GM12878 (cell line): ENCODE results near the gene RETREG1. TPM values are rescaled to one million over a fixed set of nuclear protein-coding genes. Genes with fewer than 3 reads are reported as not detected.

Experiments
- EGR1 ChIP-seq, 2 experiments: IDR thresholded peaks; 1 replicate in 1 of 2; 2 replicates in 1 of 2; pipeline ENCODE4 v1.6.1; 2011 to 2012; ENCODE audit warnings: low read depth in 2 of 2, low read length in 2 of 2, borderline replicate concordance in 1 of 2, mild to moderate bottlenecking in 1 of 2, moderate library complexity in 1 of 2
- FOXM1 ChIP-seq: IDR thresholded peaks from 2 replicates; pipeline ENCODE4 v1.6.1; 2012; ENCODE audit warnings: low read depth, mild to moderate bottlenecking, inconsistent platforms, low read length, moderate library complexity
- MXI1 ChIP-seq: fragments of 150-350 bp; IDR thresholded peaks from 2 replicates; pipeline ENCODE4 v1.6.1; 2011; ENCODE audit warnings: low read depth, mild to moderate bottlenecking, inconsistent platforms, low read length, improper control_type of control experiment
- NFXL1 ChIP-seq: fragments of 450-650 bp; IDR thresholded peaks from 2 replicates; pipeline ENCODE4 v1.6.1; 2017; ENCODE audit warnings: antibody characterized with exemption, mild to moderate bottlenecking, borderline replicate concordance
- NFYB ChIP-seq: IDR thresholded peaks from 2 replicates; pipeline ENCODE4 v1.6.1; 2011; ENCODE audit warnings: low read depth, mild to moderate bottlenecking, low read length, improper control_type of control experiment, moderate library complexity; ENCODE audit not compliant: insufficient read depth
- PAX5 ChIP-seq: IDR thresholded peaks from 2 replicates; pipeline ENCODE4 v1.6.1; 2011; ENCODE audit warnings: low read depth, low read length, borderline replicate concordance
- POLR2AphosphoS5 ChIP-seq: IDR thresholded peaks from 2 replicates; pipeline ENCODE4 v1.6.1; 2011; ENCODE audit warnings: mild to moderate bottlenecking, low read length, inconsistent platforms
- SREBF1 ChIP-seq: IDR thresholded peaks from 2 replicates; pipeline ENCODE4 v1.6.1; 2012; ENCODE audit warnings: mild to moderate bottlenecking, low read length
- STAT1 ChIP-seq: fragments of 450-650 bp; conservative IDR thresholded peaks from 2 replicates; pipeline ENCODE4 v1.6.1; 2014; ENCODE audit warnings: antibody characterized with exemption, mild to moderate bottlenecking
- SUPT20H ChIP-seq: IDR thresholded peaks from 2 replicates; pipeline ENCODE4 v1.6.1; 2011; ENCODE audit warnings: low read depth, mild to moderate bottlenecking, low read length, moderate library complexity, borderline replicate concordance; ENCODE audit not compliant: control insufficient read depth
- SUZ12 ChIP-seq: fragments of 200-600 bp; sonication (generic); IDR thresholded peaks from one replicate; pipeline ENCODE4 v1.6.1; 2018; ENCODE audit warnings: antibody characterized with exemption, mild to moderate bottlenecking; ENCODE audit not compliant: unreplicated experiment
- polyA plus RNA-seq, 11 experiments: library from polyadenylated mRNA; depleted of rRNA in 4 of 11; unstranded in 6 of 11; stranded (reverse) in 5 of 11; fragments of >200 nt; fragmentation: Nextera tagmentation in 4 of 11; fragmentation: Illumina TruSeq in 1 of 11; extraction: Ambion mirVana in 4 of 11; extraction: Trizol in 1 of 11; gene quantifications; 1 replicate in 1 of 11; 2 replicates in 10 of 11; pipeline versions ENCODE4 v1.2.1 to v1.2.3, GENCODE V29; 2011 to 2016; ENCODE audit warnings: inconsistent platforms in 2 of 11, missing spikeins in 2 of 11, low read depth in 1 of 11
- total RNA-seq, 4 experiments: library from RNA; depleted of rRNA in 3 of 4; stranded (reverse); fragments of >200 nt in 3 of 4; fragmentation: Illumina TruSeq in 1 of 4; extraction: Trizol in 1 of 4; gene quantifications; 2 replicates each; pipeline versions ENCODE4 v1.2.1 to v1.2.3, GENCODE V29; 2013 to 2021
- TF ChIP-seq, protein P1 (sequence below): IDR thresholded peaks from 2 replicates; pipeline ENCODE4 v1.6.1; 2011; ENCODE audit warnings: low read depth, low read length, improper control_type of control experiment, borderline replicate concordance
- TF ChIP-seq, protein P2 (sequence below): fragments of 450-650 bp; IDR thresholded peaks from 2 replicates; pipeline ENCODE4 v1.6.1; 2017; ENCODE audit warnings: mild to moderate bottlenecking
- TF ChIP-seq, protein P3 (sequence below): fragments of 450-650 bp; IDR thresholded peaks from 2 replicates; pipeline ENCODE4 v1.6.1; 2017; ENCODE audit warnings: mild to moderate bottlenecking, low read depth, inconsistent platforms; ENCODE audit not compliant: poor library complexity, severe bottlenecking
- TF ChIP-seq, protein P4 (sequence below): fragments of 450-650 bp; IDR thresholded peaks from 2 replicates; pipeline ENCODE4 v1.6.1; 2017; ENCODE audit warnings: low read depth, mild to moderate bottlenecking, moderate library complexity
- TF ChIP-seq, protein P5 (sequence below): fragments of 450-650 bp; IDR thresholded peaks from 2 replicates; pipeline ENCODE4 v1.6.1; 2018; ENCODE audit warnings: borderline replicate concordance, mild to moderate bottlenecking; ENCODE audit not compliant: partially characterized antibody
- TF ChIP-seq, protein P6 (sequence below): IDR thresholded peaks from 2 replicates; pipeline ENCODE4 v1.6.1; 2012; ENCODE audit warnings: low read depth, low read length, improper control_type of control experiment

The RETREG1 gene
- total and polyA plus RNA-seq, 10 of the 15 experiments (the other 5 are each of a cell fraction or from before 2014, with no cell fraction given) = 3.9 to 8.9 (median 6.4) TPM

DNA sequence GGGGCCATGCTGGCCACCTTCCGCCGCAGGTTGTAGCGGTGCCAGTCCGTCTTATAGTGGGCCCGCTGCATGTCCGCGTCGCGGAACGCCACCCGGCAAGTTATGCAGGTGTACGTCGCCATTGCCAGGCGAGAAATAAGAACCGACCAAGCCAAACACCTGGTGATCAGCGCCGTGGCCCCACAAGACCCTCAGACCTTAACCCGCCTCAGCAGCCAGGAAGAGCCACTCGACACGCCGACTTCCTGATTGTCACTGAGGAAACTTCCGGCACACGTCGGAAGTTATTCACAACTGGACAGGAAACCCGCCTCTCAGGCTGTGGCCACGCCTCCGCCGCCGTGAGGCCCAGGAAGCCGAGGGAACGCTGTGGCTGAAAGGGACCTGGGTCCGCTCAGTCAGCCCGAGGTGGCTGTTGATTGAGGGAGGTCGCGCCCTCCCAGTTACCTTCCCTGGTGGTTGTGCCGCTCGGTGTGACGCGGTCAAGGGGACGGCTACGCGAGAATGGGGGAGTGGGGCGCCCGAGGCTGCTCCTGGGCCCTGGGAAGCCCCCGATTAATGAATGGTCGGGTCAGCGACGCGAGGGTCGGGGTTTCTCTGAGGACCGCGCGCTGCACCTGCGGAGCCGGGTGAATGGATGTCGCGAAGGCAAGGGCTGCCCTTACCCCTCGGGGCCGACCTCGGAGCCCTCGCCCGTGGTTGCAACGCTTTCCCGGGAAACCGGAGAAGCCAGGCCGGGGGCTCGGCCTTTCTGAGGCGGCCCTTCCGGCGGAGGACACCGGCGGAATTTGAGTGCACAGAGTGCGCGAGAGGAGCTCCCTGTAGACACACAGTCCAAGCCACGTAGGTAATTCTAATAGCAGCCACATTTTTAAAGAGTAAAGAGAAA is 151.0 kb downstream of the RETREG1 start, which contains the start of gene ZNF622 (continued):
- TF ChIP-seq STAT1 (no peak; the same call in 1 of the 2 replicates), NFYB (peak; percentile 70; the same call in 1 of the 2 replicates), SUZ12 (no peak), EGR1 (IDR thresholded peaks at IDR 0.05; ENCODE audit: borderline replicate concordance in 1 of 2, low read depth in 2 of 2, low read length in 2 of 2) (peak; percentile 46 to 59; a peak in 2 of 3 replicates), PAX5 (no peak), MXI1 (peak; percentile 79; the same call in 1 of the 2 replicates), FOXM1 (no peak), SREBF1 (no peak), SUPT20H (no peak), NFXL1 (no peak), POLR2AphosphoS5 (peak; percentile 98)
- TF ChIP-seq, protein P1, sequence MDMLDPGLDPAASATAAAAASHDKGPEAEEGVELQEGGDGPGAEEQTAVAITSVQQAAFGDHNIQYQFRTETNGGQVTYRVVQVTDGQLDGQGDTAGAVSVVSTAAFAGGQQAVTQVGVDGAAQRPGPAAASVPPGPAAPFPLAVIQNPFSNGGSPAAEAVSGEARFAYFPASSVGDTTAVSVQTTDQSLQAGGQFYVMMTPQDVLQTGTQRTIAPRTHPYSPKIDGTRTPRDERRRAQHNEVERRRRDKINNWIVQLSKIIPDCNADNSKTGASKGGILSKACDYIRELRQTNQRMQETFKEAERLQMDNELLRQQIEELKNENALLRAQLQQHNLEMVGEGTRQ = no peak
- TF ChIP-seq, protein P2, sequence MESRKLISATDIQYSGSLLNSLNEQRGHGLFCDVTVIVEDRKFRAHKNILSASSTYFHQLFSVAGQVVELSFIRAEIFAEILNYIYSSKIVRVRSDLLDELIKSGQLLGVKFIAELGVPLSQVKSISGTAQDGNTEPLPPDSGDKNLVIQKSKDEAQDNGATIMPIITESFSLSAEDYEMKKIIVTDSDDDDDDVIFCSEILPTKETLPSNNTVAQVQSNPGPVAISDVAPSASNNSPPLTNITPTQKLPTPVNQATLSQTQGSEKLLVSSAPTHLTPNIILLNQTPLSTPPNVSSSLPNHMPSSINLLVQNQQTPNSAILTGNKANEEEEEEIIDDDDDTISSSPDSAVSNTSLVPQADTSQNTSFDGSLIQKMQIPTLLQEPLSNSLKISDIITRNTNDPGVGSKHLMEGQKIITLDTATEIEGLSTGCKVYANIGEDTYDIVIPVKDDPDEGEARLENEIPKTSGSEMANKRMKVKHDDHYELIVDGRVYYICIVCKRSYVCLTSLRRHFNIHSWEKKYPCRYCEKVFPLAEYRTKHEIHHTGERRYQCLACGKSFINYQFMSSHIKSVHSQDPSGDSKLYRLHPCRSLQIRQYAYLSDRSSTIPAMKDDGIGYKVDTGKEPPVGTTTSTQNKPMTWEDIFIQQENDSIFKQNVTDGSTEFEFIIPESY = no peak
- TF ChIP-seq, protein P3, sequence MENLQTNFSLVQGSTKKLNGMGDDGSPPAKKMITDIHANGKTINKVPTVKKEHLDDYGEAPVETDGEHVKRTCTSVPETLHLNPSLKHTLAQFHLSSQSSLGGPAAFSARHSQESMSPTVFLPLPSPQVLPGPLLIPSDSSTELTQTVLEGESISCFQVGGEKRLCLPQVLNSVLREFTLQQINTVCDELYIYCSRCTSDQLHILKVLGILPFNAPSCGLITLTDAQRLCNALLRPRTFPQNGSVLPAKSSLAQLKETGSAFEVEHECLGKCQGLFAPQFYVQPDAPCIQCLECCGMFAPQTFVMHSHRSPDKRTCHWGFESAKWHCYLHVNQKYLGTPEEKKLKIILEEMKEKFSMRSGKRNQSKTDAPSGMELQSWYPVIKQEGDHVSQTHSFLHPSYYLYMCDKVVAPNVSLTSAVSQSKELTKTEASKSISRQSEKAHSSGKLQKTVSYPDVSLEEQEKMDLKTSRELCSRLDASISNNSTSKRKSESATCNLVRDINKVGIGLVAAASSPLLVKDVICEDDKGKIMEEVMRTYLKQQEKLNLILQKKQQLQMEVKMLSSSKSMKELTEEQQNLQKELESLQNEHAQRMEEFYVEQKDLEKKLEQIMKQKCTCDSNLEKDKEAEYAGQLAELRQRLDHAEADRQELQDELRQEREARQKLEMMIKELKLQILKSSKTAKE = no peak
- TF ChIP-seq, protein P4, sequence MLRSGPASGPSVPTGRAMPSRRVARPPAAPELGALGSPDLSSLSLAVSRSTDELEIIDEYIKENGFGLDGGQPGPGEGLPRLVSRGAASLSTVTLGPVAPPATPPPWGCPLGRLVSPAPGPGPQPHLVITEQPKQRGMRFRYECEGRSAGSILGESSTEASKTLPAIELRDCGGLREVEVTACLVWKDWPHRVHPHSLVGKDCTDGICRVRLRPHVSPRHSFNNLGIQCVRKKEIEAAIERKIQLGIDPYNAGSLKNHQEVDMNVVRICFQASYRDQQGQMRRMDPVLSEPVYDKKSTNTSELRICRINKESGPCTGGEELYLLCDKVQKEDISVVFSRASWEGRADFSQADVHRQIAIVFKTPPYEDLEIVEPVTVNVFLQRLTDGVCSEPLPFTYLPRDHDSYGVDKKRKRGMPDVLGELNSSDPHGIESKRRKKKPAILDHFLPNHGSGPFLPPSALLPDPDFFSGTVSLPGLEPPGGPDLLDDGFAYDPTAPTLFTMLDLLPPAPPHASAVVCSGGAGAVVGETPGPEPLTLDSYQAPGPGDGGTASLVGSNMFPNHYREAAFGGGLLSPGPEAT = peak; percentile 77
- TF ChIP-seq, protein P5, sequence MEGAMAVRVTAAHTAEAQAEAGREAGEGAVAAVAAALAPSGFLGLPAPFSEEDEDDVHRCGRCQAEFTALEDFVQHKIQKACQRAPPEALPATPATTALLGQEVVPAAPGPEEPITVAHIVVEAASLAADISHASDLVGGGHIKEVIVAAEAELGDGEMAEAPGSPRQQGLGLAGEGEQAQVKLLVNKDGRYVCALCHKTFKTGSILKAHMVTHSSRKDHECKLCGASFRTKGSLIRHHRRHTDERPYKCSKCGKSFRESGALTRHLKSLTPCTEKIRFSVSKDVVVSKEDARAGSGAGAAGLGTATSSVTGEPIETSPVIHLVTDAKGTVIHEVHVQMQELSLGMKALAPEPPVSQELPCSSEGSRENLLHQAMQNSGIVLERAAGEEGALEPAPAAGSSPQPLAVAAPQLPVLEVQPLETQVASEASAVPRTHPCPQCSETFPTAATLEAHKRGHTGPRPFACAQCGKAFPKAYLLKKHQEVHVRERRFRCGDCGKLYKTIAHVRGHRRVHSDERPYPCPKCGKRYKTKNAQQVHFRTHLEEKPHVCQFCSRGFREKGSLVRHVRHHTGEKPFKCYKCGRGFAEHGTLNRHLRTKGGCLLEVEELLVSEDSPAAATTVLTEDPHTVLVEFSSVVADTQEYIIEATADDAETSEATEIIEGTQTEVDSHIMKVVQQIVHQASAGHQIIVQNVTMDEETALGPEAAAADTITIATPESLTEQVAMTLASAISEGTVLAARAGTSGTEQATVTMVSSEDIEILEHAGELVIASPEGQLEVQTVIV = peak; percentile 91
- TF ChIP-seq, protein P6, sequence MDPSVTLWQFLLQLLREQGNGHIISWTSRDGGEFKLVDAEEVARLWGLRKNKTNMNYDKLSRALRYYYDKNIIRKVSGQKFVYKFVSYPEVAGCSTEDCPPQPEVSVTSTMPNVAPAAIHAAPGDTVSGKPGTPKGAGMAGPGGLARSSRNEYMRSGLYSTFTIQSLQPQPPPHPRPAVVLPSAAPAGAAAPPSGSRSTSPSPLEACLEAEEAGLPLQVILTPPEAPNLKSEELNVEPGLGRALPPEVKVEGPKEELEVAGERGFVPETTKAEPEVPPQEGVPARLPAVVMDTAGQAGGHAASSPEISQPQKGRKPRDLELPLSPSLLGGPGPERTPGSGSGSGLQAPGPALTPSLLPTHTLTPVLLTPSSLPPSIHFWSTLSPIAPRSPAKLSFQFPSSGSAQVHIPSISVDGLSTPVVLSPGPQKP = peak; percentile 75; the same call in 1 of the 2 replicates
